Fibroblast of skin of back (primary cell): ENCODE measurements around the gene PIERCE2. TPM values are rescaled to one million over a fixed set of nuclear protein-coding genes. Genes with fewer than 3 reads are reported as not detected.
"Not testable (repeated sequence)": the region's sequence is repeated elsewhere in the genome, so short reads cannot be mapped to it uniquely, and the experiment has no call there.

Experiments
- DNase-seq: peaks from one replicate; pipeline ENCODE4 v3.0.0-alpha.2; 2013
- polyA plus RNA-seq, 2 experiments: library from polyadenylated mRNA; unstranded; fragments of 120-200 nt; gene quantifications; one replicate each; pipeline ENCODE4 v1.2.1, GENCODE V29; 2013; ENCODE audit not compliant: insufficient read length in 2 of 2

PIERCE2 gene
- polyA plus RNA-seq (2013, experiment 1 of 2; ENCODE audit: insufficient read length): 2.4 TPM
- 2.5 TPM for polyA plus RNA-seq (2013, experiment 2 of 2; ENCODE audit: insufficient read length)

GRCh38 chr15:55408012-55408928 lies at the start of gene PIERCE2, which contains the start of gene CCPG1:
TSS of gene PIERCE2 (plus strand) at chr15:55408495. CDS start at chr15:55408769, 274 bp downstream.
TSS of gene CCPG1 (minus strand) at chr15:55408359. CDS start at chr15:55389424, 18,935 bp downstream.
- peak; percentile 92 for DNase-seq

GRCh38 chr15:55360256-55360655 lies 48.0 kb upstream of the PIERCE2 start:
- DNase-seq: no peak

- DNase-seq: no peak
Observed at GRCh38 chr15:55361048-55361447, 47.2 kb upstream of the PIERCE2 start.

GRCh38 chr15:55362641-55363040 lies 45.7 kb upstream of the PIERCE2 start:
- DNase-seq: no peak

- no peak for DNase-seq
Observed at GRCh38 chr15:55366981-55367380, 41.3 kb upstream of the PIERCE2 start.

- DNase-seq: no peak
Observed at GRCh38 chr15:55372701-55373440, 35.4 kb upstream of the PIERCE2 start.

GRCh38 chr15:55379095-55379494 lies 29.2 kb upstream of the PIERCE2 start:
- no peak for DNase-seq

- no peak for DNase-seq
Observed at GRCh38 chr15:55381595-55381994, 26.7 kb upstream of the PIERCE2 start.

- no peak for DNase-seq
Observed at GRCh38 chr15:55383687-55384086, 24.6 kb upstream of the PIERCE2 start.

- DNase-seq: no peak
Observed at GRCh38 chr15:55387027-55387426, 21.3 kb upstream of the PIERCE2 start.

GRCh38 chr15:55389264-55389607 lies 19.1 kb upstream of the PIERCE2 start:
- DNase-seq: peak; percentile 66

GRCh38 chr15:55394694-55395093 lies 13.6 kb upstream of the PIERCE2 start:
- DNase-seq: no peak

- no peak for DNase-seq
Observed at GRCh38 chr15:55398243-55398642, 10.1 kb upstream of the PIERCE2 start.

- not testable (repeated sequence) for DNase-seq
Observed at GRCh38 chr15:55400050-55400449, 8.2 kb upstream of the PIERCE2 start.

- DNase-seq: no peak
Observed at GRCh38 chr15:55401786-55402246, 6.5 kb upstream of the PIERCE2 start.

GRCh38 chr15:55402707-55403106 lies 5.6 kb upstream of the PIERCE2 start:
- peak; percentile 2 for DNase-seq

GRCh38 chr15:55403531-55403930 lies 4.8 kb upstream of the PIERCE2 start:
- DNase-seq: peak; percentile 43

GRCh38 chr15:55407498-55408011 lies 740 bp upstream of the PIERCE2 start:
- DNase-seq: peak; percentile 57

GRCh38 chr15:55408976-55409375 lies 681 bp downstream of the PIERCE2 start:
- not testable (repeated sequence) for DNase-seq

- not testable (repeated sequence) for DNase-seq
Observed at GRCh38 chr15:55417678-55418077, 9.4 kb downstream of the PIERCE2 start.

- DNase-seq: no peak
Observed at GRCh38 chr15:55420171-55420866, 12.0 kb downstream of the PIERCE2 start.

- no peak for DNase-seq
Observed at GRCh38 chr15:55422089-55422488, 13.8 kb downstream of the PIERCE2 start.
